HG03457 (cell line): Measurements from ENCODE around the gene RAE1.
"Not testable (repeated sequence)": the region's sequence is repeated elsewhere in the genome, so short reads cannot be mapped to it uniquely, and the experiment has no call there.

Source experiments
- ATAC-seq: cut with Tn5 transposase; IDR thresholded peaks from one replicate; pipeline ENCODE4 v1.9.1; 2021; ENCODE audit warnings: moderate number of reproducible peaks; ENCODE audit not compliant: unreplicated experiment

The RAE1 gene

DNA sequence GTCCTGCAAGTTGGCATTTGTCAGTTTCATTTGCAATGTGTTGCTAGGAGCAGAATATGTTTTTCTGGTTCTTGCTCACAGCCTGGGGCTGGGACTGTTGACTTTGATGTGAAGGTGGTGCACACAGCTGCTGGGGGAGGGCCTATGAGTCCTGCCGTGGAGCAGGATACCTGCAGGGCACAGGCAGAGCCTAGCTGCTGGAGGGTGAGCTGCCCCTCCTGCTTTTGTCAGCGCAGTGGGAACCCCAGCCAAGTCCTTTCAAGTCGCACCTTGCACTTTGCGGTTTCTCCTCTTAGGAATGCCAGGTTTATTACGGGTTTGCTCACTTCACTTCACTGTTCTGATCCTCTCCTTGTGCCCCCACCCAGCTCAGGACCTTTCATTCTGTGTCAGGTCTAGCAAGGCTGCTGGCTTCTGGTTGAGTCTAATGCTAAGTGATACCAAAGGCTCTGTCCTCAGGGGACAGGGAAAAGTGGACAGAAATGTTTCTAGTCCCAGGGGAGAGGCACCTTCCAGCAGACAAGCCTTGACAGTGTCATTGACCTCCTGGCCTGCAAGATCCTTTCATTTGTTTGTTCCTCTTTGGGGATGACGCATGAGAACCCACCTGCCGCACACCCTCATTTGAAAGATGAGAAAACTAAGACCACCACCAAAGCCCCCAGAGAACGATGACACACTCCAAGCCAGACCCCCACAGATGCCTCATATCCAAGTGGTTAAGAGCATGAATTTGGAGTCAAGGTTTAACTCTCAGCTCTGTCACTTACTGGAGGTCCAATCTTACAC is 24.2 kb upstream of the RAE1 start:
- ATAC-seq = no peak

- no peak for ATAC-seq
Measured at GRCh38 chr20:57327820-57328219, 23.2 kb upstream of the RAE1 start.

- no peak for ATAC-seq
Measured at GRCh38 chr20:57329608-57330221, 21.3 kb upstream of the RAE1 start, which contains the start of gene SPO11. SPO11 (plus strand) TSS chr20:57329803; CDS start chr20:57329868, 65 bp downstream.

- ATAC-seq = no peak
Measured at GRCh38 chr20:57330998-57331397, 20.1 kb upstream of the RAE1 start.

DNA sequence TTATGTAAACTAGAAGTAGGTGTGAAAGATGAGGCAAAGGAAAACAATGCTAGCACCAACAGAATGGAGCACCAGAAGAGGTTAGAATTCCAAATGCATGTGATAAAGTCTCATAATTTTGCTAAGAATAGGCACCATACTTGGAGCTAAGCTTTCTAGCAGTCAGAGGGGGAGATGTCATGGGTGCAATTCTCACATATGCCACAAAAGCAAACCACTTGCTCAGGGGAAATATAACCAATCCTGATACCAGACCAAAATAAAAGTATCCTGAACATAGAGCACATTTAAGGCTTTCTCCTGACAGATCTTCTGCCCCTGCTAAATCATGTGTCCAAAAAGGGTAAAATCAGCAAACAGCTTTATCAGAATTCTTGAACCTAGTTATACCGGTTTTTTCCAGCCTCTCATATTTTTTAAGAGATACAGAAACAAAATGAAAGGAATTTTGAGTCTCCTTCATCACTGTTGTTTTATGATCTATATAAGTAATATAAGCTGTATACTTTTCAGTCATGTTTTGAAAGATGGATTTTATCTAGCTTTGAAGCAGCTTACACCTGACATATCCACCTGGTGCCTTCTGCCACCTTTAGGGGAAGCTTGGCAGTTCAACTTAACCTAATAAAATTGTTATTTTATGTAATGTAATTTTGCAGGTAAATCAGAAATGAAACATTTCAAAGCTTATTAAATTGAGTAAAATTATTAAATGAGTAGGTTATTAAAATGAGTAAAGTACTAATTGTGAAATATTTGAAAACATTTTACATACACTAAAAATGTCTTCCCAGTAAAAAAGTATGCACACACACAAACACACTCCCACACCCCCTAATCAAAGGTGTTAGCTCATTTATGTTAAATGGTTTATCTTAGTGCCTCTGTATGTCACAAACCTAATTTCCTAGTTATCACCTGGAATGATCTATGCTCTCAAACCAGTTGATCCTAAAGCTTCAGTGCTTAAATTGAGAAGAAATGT is 18.7 kb upstream of the RAE1 start:
- no peak for ATAC-seq

DNA sequence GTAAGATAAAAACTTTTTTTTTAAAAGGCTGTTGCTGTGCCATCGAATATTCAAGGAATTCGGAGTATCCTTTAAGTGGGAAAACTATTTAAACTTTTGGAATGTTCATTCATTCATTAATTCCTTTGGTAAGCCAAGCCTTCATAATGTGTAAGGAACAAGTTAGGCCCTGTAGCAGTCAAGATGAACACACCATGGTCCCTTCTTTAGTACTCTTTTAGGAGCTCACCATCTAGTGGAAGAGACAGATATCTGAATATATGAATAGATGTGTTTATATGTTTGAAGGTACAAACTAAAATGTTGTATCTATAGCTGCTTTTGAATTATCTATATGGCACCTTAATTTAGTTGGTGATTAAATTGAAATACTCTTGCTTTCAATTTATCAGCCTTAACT is 15.7 kb upstream of the RAE1 start:
- no peak for ATAC-seq

DNA sequence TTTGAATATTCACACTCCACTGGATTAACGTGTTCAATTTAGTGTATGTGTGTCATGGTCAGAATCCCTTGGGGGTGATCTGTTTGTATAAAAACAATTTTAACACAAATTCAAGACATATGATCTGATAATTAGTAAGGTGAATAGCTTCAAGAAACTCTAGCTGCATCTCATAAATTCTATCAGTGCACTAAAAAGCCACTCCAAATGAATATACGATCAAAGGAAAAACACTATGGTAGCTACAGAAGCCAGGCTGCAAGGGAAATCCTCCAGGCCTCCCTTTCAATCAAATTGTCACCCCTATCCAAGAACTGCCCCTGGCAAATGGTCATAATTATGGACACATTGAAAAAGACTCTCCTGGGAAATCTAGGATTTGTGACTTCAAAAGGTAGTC is 9.4 kb upstream of the RAE1 start:
- ATAC-seq = no peak

GRCh38 chr20:57342829-57343228 is 8.2 kb upstream of the RAE1 start:
- no peak for ATAC-seq

- no peak for ATAC-seq
Measured at GRCh38 chr20:57346477-57346876, 4.6 kb upstream of the RAE1 start.

GRCh38 chr20:57347393-57347792 is 3.7 kb upstream of the RAE1 start:
- no peak for ATAC-seq

DNA sequence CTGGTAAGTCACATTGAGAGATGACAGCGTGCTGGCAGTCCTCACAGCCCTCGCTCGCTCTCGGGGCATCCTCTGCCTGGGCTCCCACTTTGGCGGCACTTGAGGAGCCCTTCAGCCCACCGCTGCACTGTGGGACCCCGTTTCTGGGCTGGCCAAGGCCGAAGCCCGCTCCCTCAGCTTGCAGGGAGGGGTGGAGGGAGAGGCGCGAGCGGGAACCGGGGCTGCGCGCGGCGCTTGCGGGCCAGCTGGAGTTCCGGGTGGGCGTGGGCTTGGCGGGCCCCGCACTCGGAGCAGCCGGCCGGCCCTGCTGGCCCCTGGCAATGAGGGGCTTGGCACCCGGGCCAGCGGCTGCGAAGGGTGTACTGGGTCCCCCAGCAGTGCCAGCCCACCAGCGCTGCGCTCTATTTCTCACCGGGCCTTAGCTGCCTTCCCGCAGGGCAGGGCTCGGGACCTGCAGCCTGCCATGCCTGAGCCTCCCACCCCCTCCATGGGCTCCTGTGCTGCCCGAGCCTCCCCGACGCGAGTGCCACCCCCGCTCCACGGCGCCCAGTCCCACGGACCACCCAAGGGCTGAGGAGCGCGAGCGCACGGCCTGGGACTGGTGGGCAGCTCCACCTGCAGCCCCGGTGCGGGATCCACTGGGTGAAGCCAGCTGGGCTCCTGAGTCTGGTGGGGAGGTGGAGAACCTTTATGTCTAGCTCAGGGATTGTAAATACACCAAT is 2.7 kb upstream of the RAE1 start:
- ATAC-seq = not testable (repeated sequence)

- not testable (repeated sequence) for ATAC-seq
Measured at GRCh38 chr20:57348922-57349574, 2.0 kb upstream of the RAE1 start.

GRCh38 chr20:57350081-57350710 is 859 bp upstream of the RAE1 start:
- no peak for ATAC-seq

GRCh38 chr20:57350726-57351041 is 371 bp upstream of the RAE1 start:
- ATAC-seq = not testable (repeated sequence)

- ATAC-seq = no peak
Measured at GRCh38 chr20:57352305-57352704, 1.2 kb downstream of the RAE1 start.

- no peak for ATAC-seq
Measured at GRCh38 chr20:57353351-57353750, 2.3 kb downstream of the RAE1 start.

GRCh38 chr20:57361517-57361916 is 10.5 kb downstream of the RAE1 start:
- no peak for ATAC-seq

DNA sequence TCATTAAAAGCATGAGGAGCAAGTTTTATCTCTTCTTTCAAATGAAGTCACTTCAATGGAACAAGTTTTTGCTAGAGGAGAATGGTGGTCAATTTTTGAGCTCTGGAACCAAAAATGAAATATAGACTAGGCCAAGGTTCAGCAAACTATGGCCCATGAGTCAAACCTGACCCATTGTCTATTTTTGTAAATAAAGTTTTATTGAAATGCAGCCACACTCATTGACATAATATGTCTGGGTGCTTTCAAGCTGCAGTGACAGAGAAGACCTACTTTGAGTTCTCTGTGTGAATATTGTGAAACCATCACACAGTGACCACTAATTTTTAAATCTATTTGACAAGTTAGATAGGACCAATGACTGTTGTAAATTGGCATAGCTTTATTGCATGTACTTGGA is 13.4 kb downstream of the RAE1 start:
- no peak for ATAC-seq

DNA sequence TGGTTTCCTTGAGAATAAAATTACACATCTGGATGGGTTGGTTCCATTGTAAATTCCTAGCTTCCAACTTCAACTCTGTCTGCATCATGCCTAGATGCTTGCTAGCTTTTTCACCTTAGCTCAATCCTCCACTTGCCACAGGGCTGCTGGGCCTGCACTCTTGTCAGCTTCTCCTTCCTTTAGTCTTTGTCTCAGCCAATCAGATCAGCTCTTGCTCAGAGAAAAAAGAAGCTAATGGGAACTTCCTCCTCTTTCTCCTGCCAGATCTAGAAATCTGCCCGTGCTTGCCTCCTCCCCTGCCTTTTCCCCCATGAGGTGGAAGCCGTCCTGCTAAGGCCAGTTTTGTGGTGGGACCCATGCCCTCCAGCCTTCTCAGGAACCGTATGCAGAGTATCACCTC is 18.5 kb downstream of the RAE1 start:
- ATAC-seq = no peak

DNA sequence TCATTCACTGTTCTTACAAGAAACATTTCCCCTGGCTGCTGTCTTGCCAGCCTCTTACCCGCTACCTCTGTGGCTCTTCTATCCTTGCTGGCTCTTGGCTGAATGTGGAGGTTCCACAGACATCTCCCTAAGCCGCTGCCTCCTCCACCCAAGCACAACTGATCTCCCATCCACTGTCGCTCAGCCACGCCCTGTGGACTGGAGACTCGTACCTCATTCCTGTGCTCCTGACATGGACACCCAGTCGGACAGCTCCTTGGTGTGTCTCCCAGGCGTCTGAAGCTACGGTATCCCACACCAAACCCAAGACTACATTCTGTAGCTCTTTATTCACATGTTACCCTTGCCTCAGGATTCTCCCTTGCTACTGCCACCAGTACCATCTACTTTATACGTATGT is 19.3 kb downstream of the RAE1 start:
- ATAC-seq = no peak
